ENCODE measurements around the gene NR1D2.

The NR1D2 gene

GRCh38 chr3:23966328-23966727 is 21.2 kb downstream of the NR1D2 start:
- peak; percentile 89 for DNase-seq (ENCODE audit: low read depth)

- DNase-seq (ENCODE audit: low read depth): peak; percentile 81
These were observed 23.5 kb downstream of the NR1D2 start for GRCh38 chr3:23968463-23969184.

- DNase-seq (ENCODE audit: low read depth): no peak
These were observed 24.3 kb downstream of the NR1D2 start for GRCh38 chr3:23969393-23969792.

GRCh38 chr3:23971684-23972083 is 26.6 kb downstream of the NR1D2 start:
- no peak for DNase-seq (ENCODE audit: low read depth)

GRCh38 chr3:23976555-23976954 is 31.5 kb downstream of the NR1D2 start:
- no peak for DNase-seq (ENCODE audit: low read depth)

- DNase-seq (ENCODE audit: low read depth): peak; percentile 48
These were observed 34.5 kb downstream of the NR1D2 start for GRCh38 chr3:23979569-23979968.

GRCh38 chr3:23981136-23981535 is 36.0 kb downstream of the NR1D2 start:
- no peak for DNase-seq (ENCODE audit: low read depth)

- no peak for DNase-seq (ENCODE audit: low read depth)
These were observed 36.9 kb downstream of the NR1D2 start for GRCh38 chr3:23981955-23982354.

GRCh38 chr3:23984934-23985333 is 39.8 kb downstream of the NR1D2 start:
- no peak for DNase-seq (ENCODE audit: low read depth)

GRCh38 chr3:23985747-23986544 is 40.9 kb downstream of the NR1D2 start:
- no peak for DNase-seq (ENCODE audit: low read depth)

- no peak for DNase-seq (ENCODE audit: low read depth)
These were observed 42.3 kb downstream of the NR1D2 start for GRCh38 chr3:23987356-23987755.

GRCh38 chr3:23991306-23991682 is 46.2 kb downstream of the NR1D2 start:
- DNase-seq (ENCODE audit: low read depth): no peak

GRCh38 chr3:23991683-23992628 is 46.9 kb downstream of the NR1D2 start:
- peak; percentile 45 for DNase-seq (ENCODE audit: low read depth)

GRCh38 chr3:23993556-23994243 is 48.6 kb downstream of the NR1D2 start:
- DNase-seq (ENCODE audit: low read depth): no peak

- peak; percentile 29 for DNase-seq (ENCODE audit: low read depth)
These were observed 49.1 kb downstream of the NR1D2 start for GRCh38 chr3:23994244-23994569.

- DNase-seq (ENCODE audit: low read depth): no peak
These were observed 50.1 kb downstream of the NR1D2 start for GRCh38 chr3:23995219-23995618.

GRCh38 chr3:23996095-23996524 is 51.0 kb downstream of the NR1D2 start:
- peak; percentile 34 for DNase-seq (ENCODE audit: low read depth)

GRCh38 chr3:23999012-23999641 is 54.0 kb downstream of the NR1D2 start:
- DNase-seq (ENCODE audit: low read depth): peak; percentile 68

- no peak for DNase-seq (ENCODE audit: low read depth)
These were observed 57.0 kb downstream of the NR1D2 start for GRCh38 chr3:24002129-24002528.

GRCh38 chr3:24003466-24003865 is 58.4 kb downstream of the NR1D2 start:
- no peak for DNase-seq (ENCODE audit: low read depth)

- no peak for DNase-seq (ENCODE audit: low read depth)
These were observed 59.3 kb downstream of the NR1D2 start for GRCh38 chr3:24004171-24004938.
